ENCODE measurements around the gene STARD13.

GRCh38 chr13:33174491-33174890 is 111.1 kb downstream of the STARD13 start:
- TF ChIP-seq POLR2A (IDR thresholded peaks at IDR 0.05) (no peak), CTCF (IDR thresholded peaks at IDR 0.05) (no peak), POLR2AphosphoS5 (IDR thresholded peaks at IDR 0.05) (no peak)
